HG02938 (cell line): ENCODE measurements around the gene EBI3.
"Not testable (repeated sequence)": the region's sequence is repeated elsewhere in the genome, so short reads cannot be mapped to it uniquely, and the experiment has no call there.

Source experiments
- ATAC-seq: cut with Tn5 transposase; IDR thresholded peaks from one replicate; pipeline ENCODE4 v1.9.1; 2021; ENCODE audit warnings: mild to moderate bottlenecking, moderate library complexity; ENCODE audit not compliant: unreplicated experiment

EBI3 gene

GRCh38 chr19:4274321-4274686 is 45.0 kb downstream of the EBI3 start:
- not testable (repeated sequence) for ATAC-seq

DNA sequence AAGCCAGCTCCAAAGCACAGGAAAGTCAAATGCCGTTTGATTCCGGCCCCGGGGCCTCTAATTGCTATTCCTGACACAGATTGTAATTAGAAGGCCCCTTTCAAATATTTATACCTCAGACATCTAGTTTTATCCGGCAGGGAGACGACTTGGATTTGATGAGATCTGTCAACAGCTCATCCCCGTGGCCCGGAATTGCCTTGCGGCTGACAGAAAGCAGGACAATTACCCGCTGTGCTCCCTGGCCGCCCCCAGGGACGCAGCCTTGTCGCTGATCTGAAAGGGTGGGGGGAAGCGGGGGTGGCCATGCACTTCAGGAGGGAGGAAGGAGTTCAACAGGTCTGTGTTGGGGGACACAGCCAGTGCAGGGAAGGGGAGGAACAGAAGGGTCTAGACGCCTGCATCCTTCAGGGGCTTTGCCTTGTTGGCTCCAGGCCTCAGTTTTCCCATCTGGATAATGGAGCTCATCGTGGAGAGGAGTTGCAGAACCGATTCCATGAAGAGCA is 47.9 kb downstream of the EBI3 start:
- ATAC-seq = no peak

- ATAC-seq = no peak
Measured at GRCh38 chr19:4278010-4278409, 48.7 kb downstream of the EBI3 start.

- no peak for ATAC-seq
Measured at GRCh38 chr19:4278419-4279266, 49.3 kb downstream of the EBI3 start, which contains the start of gene SHD. SHD (plus strand) TSS chr19:4279266; CDS start chr19:4280064, 798 bp downstream.

- no peak for ATAC-seq
Measured at GRCh38 chr19:4279267-4279529, 49.9 kb downstream of the EBI3 start.

GRCh38 chr19:4279530-4280422 is 50.5 kb downstream of the EBI3 start:
- no peak for ATAC-seq

GRCh38 chr19:4284176-4284958 is 55.0 kb downstream of the EBI3 start:
- ATAC-seq = no peak

DNA sequence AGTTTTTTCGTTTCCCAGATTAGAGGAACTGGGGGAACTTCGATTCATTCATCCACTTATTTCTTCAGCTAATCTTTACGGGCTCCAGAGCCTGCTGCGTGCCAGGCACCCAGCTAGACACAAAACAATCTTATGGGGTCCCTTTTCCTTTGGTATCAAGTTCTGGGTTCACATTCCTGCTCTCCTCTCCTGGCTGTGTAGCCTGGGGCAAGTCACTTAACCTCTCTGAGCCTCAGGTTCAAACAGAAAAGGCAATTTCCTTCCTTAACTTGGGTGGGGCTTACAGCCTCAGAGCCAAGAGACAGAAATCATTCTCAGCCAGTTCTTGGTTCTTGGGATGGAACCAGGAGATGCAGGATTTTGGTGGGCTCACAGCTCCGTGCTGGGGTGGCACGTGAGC is 55.7 kb downstream of the EBI3 start:
- ATAC-seq = no peak

GRCh38 chr19:4286141-4286540 is 56.8 kb downstream of the EBI3 start:
- ATAC-seq = not testable (repeated sequence)
